Gastrocnemius medialis (tissue), 4 donors: ENCODE results near the gene RASSF5.

Source experiments
- CTCF ChIP-seq, 5 experiments: fragments of 450-650 bp in 3 of 5; fragments of 200-600 bp in 2 of 5; sonication (generic) in 2 of 5; IDR thresholded peaks in 4 of 5; conservative IDR thresholded peaks in 1 of 5; 1 replicate in 4 of 5; 2 replicates in 1 of 5; pipeline ENCODE4 v1.5.1; 2016 to 2019; ENCODE audit warnings: antibody characterized with exemption in 5 of 5, mild to moderate bottlenecking in 3 of 5, moderate library complexity in 3 of 5
- POLR2A ChIP-seq, 2 donors: fragments of 450-650 bp; IDR thresholded peaks; one replicate each; pipeline ENCODE4 v1.6.1; 2017; ENCODE audit warnings: antibody characterized with exemption in 2 of 2, mild to moderate bottlenecking in 2 of 2, moderate library complexity in 2 of 2

GRCh38 chr1:206555473-206555935 is 48.2 kb downstream of the RASSF5 start:
- TF ChIP-seq CTCF (IDR thresholded peaks at IDR 0.05 in 4 of 5, conservative IDR thresholded peaks at IDR 0.05 in 1 of 5) (no peak), POLR2A (IDR thresholded peaks at IDR 0.05) (no peak)
